H9 (cell line): ENCODE measurements around the gene ABCA1. TPM values are rescaled to one million over a fixed set of nuclear protein-coding genes. Genes with fewer than 3 reads are reported as not detected.
A peak's percentile ranks its signal among the peaks of the same experiment; 100 is the strongest.

Experiments used
- DNase-seq: peaks from one replicate; pipeline ENCODE4 v3.0.0-alpha.2; 2017
- H2AFZ ChIP-seq: one replicate; pipeline ENCODE4 v1.6.1; 2013; ENCODE audit warnings: mild to moderate bottlenecking, low read length, control low read depth, moderate library complexity
- H2AK5ac ChIP-seq: 2 replicates; pipeline ENCODE4 v1.6.1; 2013; ENCODE audit warnings: low read length, control low read depth, mixed read lengths; ENCODE audit not compliant: insufficient read length
- H2BK120ac ChIP-seq: one replicate; pipeline ENCODE4 v1.6.1; 2013; ENCODE audit warnings: low read depth, mild to moderate bottlenecking, low read length, control low read depth, inconsistent platforms; ENCODE audit not compliant: poor library complexity, severe bottlenecking
- H2BK12ac ChIP-seq: 2 replicates; pipeline ENCODE4 v1.6.1; 2013; ENCODE audit warnings: low read length, control low read depth, mixed read lengths, low read depth; ENCODE audit not compliant: insufficient read length
- H2BK15ac ChIP-seq: 2 replicates; pipeline ENCODE4 v1.6.1; 2013; ENCODE audit warnings: low read depth, low read length, control low read depth
- H2BK20ac ChIP-seq: one replicate; pipeline ENCODE4 v1.6.1; 2013; ENCODE audit warnings: low read depth, mild to moderate bottlenecking, low read length, control low read depth, inconsistent platforms; ENCODE audit not compliant: poor library complexity, severe bottlenecking
- H2BK5ac ChIP-seq: 2 replicates; pipeline ENCODE4 v1.6.1; 2013; ENCODE audit warnings: low read length, control low read depth, mixed read lengths; ENCODE audit not compliant: insufficient read length
- H3K14ac ChIP-seq: 2 replicates; pipeline ENCODE4 v1.6.1; 2013; ENCODE audit warnings: low read length, control low read depth; ENCODE audit not compliant: insufficient read depth
- H3K18ac ChIP-seq: 2 replicates; pipeline ENCODE4 v1.6.1; 2013; ENCODE audit warnings: low read depth, mild to moderate bottlenecking, mixed read lengths, low read length, control low read depth; ENCODE audit not compliant: insufficient read length
- H3K23ac ChIP-seq: 2 replicates; pipeline ENCODE4 v1.6.1; 2013; ENCODE audit warnings: low read length, control low read depth, mixed read lengths, low read depth; ENCODE audit not compliant: insufficient read length
- H3K23me2 ChIP-seq: 2 replicates; pipeline ENCODE4 v1.6.1; 2013; ENCODE audit warnings: low read depth, mild to moderate bottlenecking, mixed read lengths, low read length, control low read depth; ENCODE audit not compliant: insufficient read length, poor library complexity, severe bottlenecking
- H3K27ac ChIP-seq: 2 replicates; pipeline ENCODE4 v1.5.1; 2013; ENCODE audit warnings: low read length, control low read depth, mixed read lengths, low read depth; ENCODE audit not compliant: insufficient read length
- H3K27me3 ChIP-seq: 2 replicates; pipeline ENCODE4 v1.6.1; 2013; ENCODE audit warnings: low read length, control low read depth, inconsistent platforms; ENCODE audit not compliant: insufficient read depth
- H3K4ac ChIP-seq: 2 replicates; pipeline ENCODE4 v1.6.1; 2013; ENCODE audit warnings: low read depth, mild to moderate bottlenecking, control low read depth, inconsistent platforms, low read length, moderate library complexity
- H3K4me1 ChIP-seq: 2 replicates; pipeline ENCODE4 v1.6.1; 2013; ENCODE audit warnings: low read length, control low read depth, inconsistent platforms; ENCODE audit not compliant: insufficient read depth
- H3K4me2 ChIP-seq: 2 replicates; pipeline ENCODE4 v1.6.1; 2013; ENCODE audit warnings: low read length, control low read depth, mixed read lengths; ENCODE audit not compliant: insufficient read length, insufficient read depth
- H3K56ac ChIP-seq: 2 replicates; pipeline ENCODE4 v1.6.1; 2013; ENCODE audit warnings: low read depth, mild to moderate bottlenecking, mixed read lengths, low read length, control low read depth; ENCODE audit not compliant: insufficient read length
- H3K79me1 ChIP-seq: 2 replicates; pipeline ENCODE4 v1.6.1; 2013; ENCODE audit warnings: low read depth, mild to moderate bottlenecking, moderate library complexity, low read length, control low read depth, inconsistent platforms; ENCODE audit not compliant: insufficient read depth, poor library complexity, severe bottlenecking
- H3K79me2 ChIP-seq: 2 replicates; pipeline ENCODE4 v1.6.1; 2013; ENCODE audit warnings: low read length, control low read depth, inconsistent platforms; ENCODE audit not compliant: insufficient read depth
- H3K9ac ChIP-seq: 2 replicates; pipeline ENCODE4 v1.6.1; 2013; ENCODE audit warnings: low read length, control low read depth, mixed read lengths; ENCODE audit not compliant: insufficient read length; ENCODE audit errors: extremely low read depth
- H3K9me3 ChIP-seq: one replicate; pipeline ENCODE4 v1.6.1; 2013; ENCODE audit warnings: low read depth, low read length, inconsistent platforms; ENCODE audit not compliant: control insufficient read depth
- H3T11ph ChIP-seq: one replicate; pipeline ENCODE4 v1.6.1; 2013; ENCODE audit warnings: mild to moderate bottlenecking, low read length, control low read depth, inconsistent platforms
- H4K20me1 ChIP-seq: one replicate; pipeline ENCODE4 v1.6.1; 2013; ENCODE audit not compliant: control insufficient read depth, insufficient read length, insufficient read depth
- H4K5ac ChIP-seq: 2 replicates; pipeline ENCODE4 v1.6.1; 2013; ENCODE audit warnings: low read depth, mild to moderate bottlenecking, mixed read lengths, low read length, control low read depth; ENCODE audit not compliant: insufficient read length
- H4K8ac ChIP-seq: replicated peaks from 2 replicates; pipeline ENCODE4 v1.6.1; 2013; ENCODE audit warnings: low read length, control low read depth, mixed read lengths, low read depth; ENCODE audit not compliant: insufficient read length
- H4K91ac ChIP-seq: 2 replicates; pipeline ENCODE4 v1.6.1; 2013; ENCODE audit warnings: low read depth, mild to moderate bottlenecking, moderate library complexity, mixed read lengths, low read length, control low read depth; ENCODE audit not compliant: insufficient read length
- H3K27ac Mint-ChIP-seq, 3 experiments: 2 replicates in 2 of 3; 3 replicates in 1 of 3; pipeline ENCODE4 v1.8.0; 2020 to 2021; ENCODE audit warnings: mixed read lengths in 3 of 3, mild to moderate bottlenecking in 1 of 3, moderate library complexity in 1 of 3
- H3K27me3 Mint-ChIP-seq: 2 replicates; pipeline ENCODE4 v1.8.0; 2021; ENCODE audit warnings: low read depth, mild to moderate bottlenecking, moderate library complexity, mixed read lengths
- H3K36me3 Mint-ChIP-seq, 3 experiments: 2 replicates in 2 of 3; 3 replicates in 1 of 3; pipeline ENCODE4 v1.8.0; 2020 to 2021; ENCODE audit warnings: low read depth in 3 of 3, mixed read lengths in 3 of 3; ENCODE audit not compliant: insufficient read depth in 1 of 3
- H3K4me1 Mint-ChIP-seq, 2 experiments: 2 replicates each; pipeline ENCODE4 v1.8.0; 2020; ENCODE audit warnings: mixed read lengths in 2 of 2
- H3K4me3 Mint-ChIP-seq, 2 experiments: 2 replicates in 1 of 2; 3 replicates in 1 of 2; pipeline ENCODE4 v1.8.0; 2020 to 2021; ENCODE audit warnings: mild to moderate bottlenecking in 2 of 2, mixed read lengths in 2 of 2, moderate library complexity in 1 of 2
- H3K9me3 Mint-ChIP-seq, 2 experiments: 2 replicates in 1 of 2; 3 replicates in 1 of 2; pipeline ENCODE4 v1.8.0; 2020; ENCODE audit warnings: mild to moderate bottlenecking in 2 of 2, mixed read lengths in 2 of 2, moderate library complexity in 1 of 2
- CTCF ChIP-seq: fragments of 200-600 bp; sonication (generic); conservative IDR thresholded peaks from 3 replicates; pipeline ENCODE4 v1.8.0; 2021; ENCODE audit warnings: antibody characterized with exemption, mild to moderate bottlenecking
- WGBS: extraction: QIAGEN DNeasy Blood & Tissue Kit; methylation state at CpG from one replicate; pipeline ENCODE4 v1.1.7; 2013; ENCODE audit warnings: missing lambda C conversion rate, low lambda C conversion rate, mixed read lengths; ENCODE audit not compliant: insufficient read length; ENCODE audit errors: extremely low coverage; 5-methylcytosine and 5-hydroxymethylcytosine counted together
- total RNA-seq: library from RNA; stranded (reverse); gene quantifications from 2 replicates; pipeline ENCODE4 v1.2.1, GENCODE V29; 2021

ABCA1 gene
- total RNA-seq, 1 experiment from 2014 or later = 16.6 TPM

- Histone ChIP-seq H3K18ac (no peak overlapping the region), H4K20me1 (no peaks in the 10 kb centered on the region), H3T11ph (no peak overlapping the region), H3K23ac (no peak overlapping the region), H2AFZ (no peak overlapping the region), H3K4me1 (no peaks in the 10 kb centered on the region; the same call in 1 of the 2 replicates), H3K79me2 (no peaks in the 10 kb centered on the region), H2BK12ac (no peak overlapping the region), H3K4me2 (no peak overlapping the region), H3K9me3 (no peaks in the 10 kb centered on the region), H3K27me3 (no peaks in the 10 kb centered on the region; the same call in 1 of the 2 replicates), H4K91ac (no peak overlapping the region), H2AK5ac (no peak overlapping the region), H2BK15ac (no peak overlapping the region), H3K4ac (no peak overlapping the region), H2BK20ac (no peak overlapping the region), H3K56ac (no peak overlapping the region), H3K14ac (no peak overlapping the region; the same call in 1 of the 2 replicates), H3K27ac (no peak overlapping the region), H4K5ac (no peak overlapping the region), H3K9ac (no peak overlapping the region), H2BK120ac (no peak overlapping the region), H4K8ac (no peak overlapping the region), H2BK5ac (no peak overlapping the region), H3K79me1 (no peaks in the 10 kb centered on the region), H3K23me2 (no peaks in the 10 kb centered on the region)
- no CpG with 5 or more reads among the region's 7 CpGs for WGBS
- no peaks in the 10 kb centered on the region for H3K9me3 Mint-ChIP-seq
- peak overlapping the region in 1 of 3 experiments; percentile 58; a peak in 1 of 7 replicates for H3K27ac Mint-ChIP-seq
- peaks cover 6 to 20% (median 17%) of the 10 kb centered on the region in 3 experiments; a peak in 6 of 7 replicates for H3K36me3 Mint-ChIP-seq
- TF ChIP-seq CTCF = no peak
- peaks cover 10 to 15% of the 10 kb centered on the region in 2 experiments for H3K4me1 Mint-ChIP-seq
- no peak overlapping the region for H3K4me3 Mint-ChIP-seq
- no peaks in the 10 kb centered on the region for H3K27me3 Mint-ChIP-seq
- no peak for DNase-seq
Observed at GRCh38 chr9:104841601-104842141, 86.3 kb downstream of the ABCA1 start.
